HepG2 (cell line): ENCODE data around the gene ADIPOR2.

Experiments
- CTCF ChIP-seq: sonication (generic); formaldehyde crosslinking; IDR thresholded peaks from 2 replicates; pipeline ENCODE4 v1.5.0; 2020; ENCODE audit warnings: mild to moderate bottlenecking, missing genetic modification reagents, moderate library complexity
- EHMT2 ChIP-seq: fragments of 200-600 bp; sonication (generic); IDR thresholded peaks from 2 replicates; pipeline ENCODE4 v1.7.0; 2017; ENCODE audit warnings: antibody characterized with exemption, low read depth, low read length, borderline replicate concordance
- GABPA ChIP-seq, 2 experiments: IDR thresholded peaks; 2 replicates each; pipeline ENCODE4 v1.6.1; 2011 to 2016; ENCODE audit warnings: low read depth in 2 of 2, low read length in 1 of 2, missing biosample characterization in 1 of 2, missing genetic modification characterization in 1 of 2
- KLF16 ChIP-seq, 2 experiments: sonication (generic) in 1 of 2; formaldehyde crosslinking in 1 of 2; IDR thresholded peaks; 2 replicates each; pipeline versions ENCODE4 v1.6.1 to v1.8.0; 2016 to 2023; ENCODE audit warnings: missing genetic modification reagents in 2 of 2, missing compliant biosample characterization in 1 of 2
- POLR2A ChIP-seq, 2 experiments: IDR thresholded peaks; 2 replicates each; pipeline ENCODE4 v1.6.1; 2011; ENCODE audit warnings: low read depth in 2 of 2, low read length in 2 of 2, mild to moderate bottlenecking in 1 of 2, moderate library complexity in 1 of 2; ENCODE audit not compliant: insufficient read depth in 1 of 2
- SIN3A ChIP-seq: IDR thresholded peaks from 2 replicates; pipeline ENCODE4 v1.6.1; 2011; ENCODE audit warnings: low read depth, mild to moderate bottlenecking, control low read depth, low read length, borderline replicate concordance
- SMARCC2 ChIP-seq: fragments of 450-650 bp; IDR thresholded peaks from 2 replicates; pipeline ENCODE4 v1.6.1; 2017; ENCODE audit warnings: antibody characterized with exemption, mild to moderate bottlenecking
- SRF ChIP-seq: IDR thresholded peaks from 2 replicates; pipeline ENCODE4 v1.6.1; 2011; ENCODE audit warnings: mild to moderate bottlenecking, low read depth, low read length, moderate library complexity
- TMF1 ChIP-seq: sonication (generic); formaldehyde crosslinking; IDR thresholded peaks from 2 replicates; pipeline ENCODE4 v1.8.1; 2022; ENCODE audit warnings: low read depth, missing genetic modification reagents
- ZBTB7A ChIP-seq: sonication (generic); formaldehyde crosslinking; IDR thresholded peaks from 2 replicates; pipeline ENCODE4 v1.8.0; 2022; ENCODE audit warnings: mild to moderate bottlenecking, missing genetic modification reagents
- ZNF510 ChIP-seq: sonication (generic); formaldehyde crosslinking; IDR thresholded peaks from 2 replicates; pipeline ENCODE4 v1.4.0; 2020; ENCODE audit warnings: low read depth, mild to moderate bottlenecking, missing genetic modification reagents

DNA sequence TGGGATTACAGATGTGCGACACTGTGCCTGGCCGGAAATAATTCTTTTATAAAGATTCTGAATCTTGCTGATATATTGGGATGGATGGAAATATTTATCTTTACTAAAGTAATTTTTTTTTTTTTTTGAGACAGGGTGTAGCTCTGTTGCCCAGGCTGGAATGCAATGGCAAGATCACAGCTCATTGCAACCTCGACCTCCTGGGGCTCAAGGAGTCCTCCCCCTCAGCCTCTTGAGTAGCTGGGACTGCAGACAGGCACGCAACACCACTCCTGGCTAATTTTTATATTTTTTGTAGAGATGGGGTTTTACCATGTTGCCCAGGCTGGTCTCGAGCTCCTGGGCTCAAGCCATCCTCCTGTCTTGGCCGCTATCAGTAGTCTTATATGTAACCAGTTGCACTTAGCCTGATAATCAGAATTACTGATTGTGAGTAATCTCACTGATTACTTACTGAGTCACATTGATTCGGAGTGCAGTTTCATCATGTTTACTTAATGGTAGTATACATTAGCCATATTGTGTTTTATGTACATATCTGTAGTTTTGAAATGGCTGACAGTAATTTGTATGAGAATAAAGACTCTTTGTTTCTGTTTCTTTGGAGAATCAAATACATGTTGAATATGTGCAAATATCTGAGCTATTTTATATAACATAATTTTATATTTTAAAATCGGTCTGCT lies 79.1 kb downstream of the ADIPOR2 start:
- TF ChIP-seq ZNF510 (CRISPR knock-in tag) = no peak
- TF ChIP-seq SIN3A = no peak
- no peak for TF ChIP-seq GABPA (IDR thresholded peaks at IDR 0.05; ENCODE audit: low read depth, low read length)
- no peak for TF ChIP-seq GABPA (CRISPR knock-in tag; IDR thresholded peaks at IDR 0.05; ENCODE audit: low read depth)
- no peak for TF ChIP-seq TMF1
- TF ChIP-seq CTCF (CRISPR knock-in tag) = no peak
- TF ChIP-seq SMARCC2 = no peak
- no peak for TF ChIP-seq POLR2A (IDR thresholded peaks at IDR 0.05; ENCODE audit: insufficient read depth in 1 of 2, low read depth in 2 of 2, low read length in 2 of 2)
- no peak for TF ChIP-seq ZBTB7A (CRISPR knock-in tag)
- TF ChIP-seq SRF = no peak
- no peak for TF ChIP-seq EHMT2
- TF ChIP-seq KLF16 (CRISPR knock-in tag; IDR thresholded peaks at IDR 0.05) = no peak
